Measurements from ENCODE around the gene SGCA. TPM values are rescaled to one million over a fixed set of nuclear protein-coding genes. Genes with fewer than 3 reads are reported as not detected.

Gene SGCA
- polyA plus RNA-seq, 1 donor (not counting 4 experiments of a cell fraction or from before 2014, with no cell fraction given), result not detected

GRCh38 chr17:50143461-50144176, 22.2 kb upstream of the SGCA start:
- TF ChIP-seq EZH2 (IDR thresholded peaks at IDR 0.05; ENCODE audit: low read length) (no peak), CTCF (optimal IDR thresholded peaks at IDR 0.05 in 1 of 3, IDR thresholded peaks at IDR 0.05 in 1 of 3, conservative IDR thresholded peaks at IDR 0.05 in 1 of 3; ENCODE audit: extremely low read depth in 1 of 3, insufficient read depth in 2 of 3, low read length in 3 of 3) (no peak)
- dilution Hi-C loops (cut with MboI; ENCODE audit: extremely low pct_ligation_motif_present, low sequenced_read_pairs), result no loop called here
- no peak for FAIRE-seq
- H3K4me1 ChIP-seq (ENCODE audit: control insufficient read depth, extremely low read depth, insufficient read depth, low read length), result peaks cover 23% of the 10 kb centered on the region
- H2AFZ ChIP-seq (ENCODE audit: control insufficient read depth, low read length), result no peak overlapping the region
- H4K20me1 ChIP-seq (ENCODE audit: control insufficient read depth, extremely low read depth, insufficient read depth, low read length), result peaks cover 35% of the 10 kb centered on the region
- H3K9me1 ChIP-seq (ENCODE audit: control insufficient read depth, extremely low read depth, insufficient read depth, low read length), result peaks cover 4% of the 10 kb centered on the region
- H3K9ac ChIP-seq (ENCODE audit: control insufficient read depth, extremely low read depth, insufficient read depth, low read length), result no peak overlapping the region
- H3K36me3 ChIP-seq (ENCODE audit: control insufficient read depth in 2 of 2, extremely low read depth in 1 of 2, insufficient read depth in 2 of 2, low read length in 2 of 2), result peaks cover 41 to 66% of the 10 kb centered on the region in 2 experiments
- H3K4me3 ChIP-seq (ENCODE audit: control insufficient read depth in 2 of 3, extremely low read depth in 1 of 3, insufficient read depth in 2 of 3, low read depth in 1 of 3, low read length in 3 of 3), result no peak overlapping the region
- no peaks in the 10 kb centered on the region for H3K9me3 ChIP-seq (ENCODE audit: control insufficient read depth, low read depth, low read length)
- no peak overlapping the region for H3K4me2 ChIP-seq (ENCODE audit: control insufficient read depth, extremely low read depth, insufficient read depth, low read depth, low read length)
- no peak overlapping the region for H3K27ac ChIP-seq (ENCODE audit: control insufficient read depth, insufficient read depth, low read length)
- no peak for DNase-seq (ENCODE audit: low read depth, low spot score)
- H3K27me3 ChIP-seq (ENCODE audit: control insufficient read depth, extremely low read depth, insufficient read depth, low read length), result no peaks in the 10 kb centered on the region
- H3K79me2 ChIP-seq (ENCODE audit: control insufficient read depth, insufficient read depth, low read length), result peaks cover 45% of the 10 kb centered on the region

GRCh38 chr17:50144355-50144754, 21.4 kb upstream of the SGCA start:
- no peaks in the 10 kb centered on the region for H3K9me3 ChIP-seq (ENCODE audit: control insufficient read depth, low read depth, low read length)
- H3K36me3 ChIP-seq (ENCODE audit: control insufficient read depth in 2 of 2, extremely low read depth in 1 of 2, insufficient read depth in 2 of 2, low read length in 2 of 2), result peaks cover 33 to 58% of the 10 kb centered on the region in 2 experiments
- dilution Hi-C loops (cut with MboI; ENCODE audit: extremely low pct_ligation_motif_present, low sequenced_read_pairs), result no loop called here
- H3K4me2 ChIP-seq (ENCODE audit: control insufficient read depth, extremely low read depth, insufficient read depth, low read depth, low read length), result no peak overlapping the region
- TF ChIP-seq CTCF (optimal IDR thresholded peaks at IDR 0.05 in 1 of 3, IDR thresholded peaks at IDR 0.05 in 1 of 3, conservative IDR thresholded peaks at IDR 0.05 in 1 of 3; ENCODE audit: extremely low read depth in 1 of 3, insufficient read depth in 2 of 3, low read length in 3 of 3), result no peak
- TF ChIP-seq EZH2 (IDR thresholded peaks at IDR 0.05; ENCODE audit: low read length), result no peak
- peaks cover 26% of the 10 kb centered on the region for H3K4me1 ChIP-seq (ENCODE audit: control insufficient read depth, extremely low read depth, insufficient read depth, low read length)
- H3K27me3 ChIP-seq (ENCODE audit: control insufficient read depth, extremely low read depth, insufficient read depth, low read length), result no peaks in the 10 kb centered on the region
- H3K9me1 ChIP-seq (ENCODE audit: control insufficient read depth, extremely low read depth, insufficient read depth, low read length), result peaks cover 4% of the 10 kb centered on the region
- H2AFZ ChIP-seq (ENCODE audit: control insufficient read depth, low read length), result no peak overlapping the region
- DNase-seq (ENCODE audit: low read depth, low spot score), result no peak
- H3K79me2 ChIP-seq (ENCODE audit: control insufficient read depth, insufficient read depth, low read length), result peaks cover 49% of the 10 kb centered on the region
- peaks cover 36% of the 10 kb centered on the region for H4K20me1 ChIP-seq (ENCODE audit: control insufficient read depth, extremely low read depth, insufficient read depth, low read length)
- no peak overlapping the region for H3K4me3 ChIP-seq (ENCODE audit: control insufficient read depth in 2 of 3, extremely low read depth in 1 of 3, insufficient read depth in 2 of 3, low read depth in 1 of 3, low read length in 3 of 3)
- no peak for FAIRE-seq
- H3K27ac ChIP-seq (ENCODE audit: control insufficient read depth, insufficient read depth, low read length), result no peak overlapping the region
- H3K9ac ChIP-seq (ENCODE audit: control insufficient read depth, extremely low read depth, insufficient read depth, low read length), result no peak overlapping the region

Data from keratinocyte (primary cell).